ENCODE measurements around the gene FLCN. TPM values are rescaled to one million over a fixed set of nuclear protein-coding genes. Genes with fewer than 3 reads are reported as not detected.

FLCN gene
- total RNA-seq, 1 experiment from 2014 or later: 71.6 TPM

- Histone ChIP-seq H3K4me1 (ENCODE audit: control insufficient read depth, insufficient read depth, low read length) (no peaks in the 10 kb centered on the region), H3K4me3 (ENCODE audit: low read depth in 2 of 2, low read length in 2 of 2) (no peak overlapping the region), H3K27ac (ENCODE audit: low read length) (no peak overlapping the region), H3K36me3 (ENCODE audit: control insufficient read depth, insufficient read depth, low read length) (peaks cover 7% of the 10 kb centered on the region), H3K27me3 (ENCODE audit: control insufficient read depth, insufficient read depth, low read length) (no peaks in the 10 kb centered on the region), H3K9me3 (ENCODE audit: control insufficient read depth, insufficient read depth, low read depth, low read length) (no peaks in the 10 kb centered on the region)
- TF ChIP-seq TCF7L2 (IDR thresholded peaks at IDR 0.05; ENCODE audit: low read depth, low read length) (no peak), POLR2AphosphoS5 (IDR thresholded peaks at IDR 0.05; ENCODE audit: low read depth, low read length) (no peak), SIN3A (IDR thresholded peaks at IDR 0.05; ENCODE audit: borderline replicate concordance, insufficient read depth, low read depth, low read length) (no peak), CTCF (IDR thresholded peaks at IDR 0.05) (no peak), REST (IDR thresholded peaks at IDR 0.05; ENCODE audit: insufficient read depth in 1 of 2, low read depth in 2 of 2, low read length in 1 of 2) (no peak)
- DNase-seq (ENCODE audit: low read depth, low spot score) (no peak), ATAC-seq (no peak)
- ChIA-PET POLR2A (no interaction called here), CTCF (no interaction called here)
- BruUV-seq (replicated peaks): no TSS peak
- intact Hi-C loops (cut with micrococcal nuclease; ENCODE audit: unreplicated experiment) (no loop called here), in situ Hi-C loops (cut with HindIII; ENCODE audit: low pct_unique_long_range_greater_than_20kb, low sequenced_read_pairs) (no loop called here)
Observed at GRCh38 chr17:17254036-17254435, 17.1 kb upstream of the FLCN start.

- Histone ChIP-seq H3K36me3 (ENCODE audit: control insufficient read depth, insufficient read depth, low read length) (peaks cover 5% of the 10 kb centered on the region), H3K4me1 (ENCODE audit: control insufficient read depth, insufficient read depth, low read length) (no peaks in the 10 kb centered on the region), H3K9me3 (ENCODE audit: control insufficient read depth, insufficient read depth, low read depth, low read length) (no peaks in the 10 kb centered on the region), H3K4me3 (ENCODE audit: low read depth in 2 of 2, low read length in 2 of 2) (no peak overlapping the region), H3K27me3 (ENCODE audit: control insufficient read depth, insufficient read depth, low read length) (no peaks in the 10 kb centered on the region), H3K27ac (ENCODE audit: low read length) (no peak overlapping the region)
- intact Hi-C loops (cut with micrococcal nuclease; ENCODE audit: unreplicated experiment): no loop called here
- ChIA-PET CTCF (no interaction called here), POLR2A (no interaction called here)
- DNase-seq (ENCODE audit: low read depth, low spot score) (no peak), ATAC-seq (no peak)
- TF ChIP-seq TCF7L2 (IDR thresholded peaks at IDR 0.05; ENCODE audit: low read depth, low read length): no peak
- no peak for TF ChIP-seq POLR2AphosphoS5 (IDR thresholded peaks at IDR 0.05; ENCODE audit: low read depth, low read length)
- no peak for TF ChIP-seq SIN3A (IDR thresholded peaks at IDR 0.05; ENCODE audit: borderline replicate concordance, insufficient read depth, low read depth, low read length)
- TF ChIP-seq CTCF (IDR thresholded peaks at IDR 0.05): no peak
- no TSS peak for BruUV-seq (replicated peaks)
- in situ Hi-C loops (cut with HindIII; ENCODE audit: low pct_unique_long_range_greater_than_20kb, low sequenced_read_pairs): no loop called here
Observed at GRCh38 chr17:17253406-17253805, 16.4 kb upstream of the FLCN start.

Data from Panc1 (cell line).